Activated CD8-positive, alpha-beta memory T cell treated with anti-CD3 and anti-CD28 coated beads for 48 hours (primary cell): Measurements from ENCODE around the gene NAIP.
"Not testable (repeated sequence)": the region's sequence is repeated elsewhere in the genome, so short reads cannot be mapped to it uniquely, and the experiment has no call there.

Experiments
- DNase-seq, 3 experiments: peaks; one replicate each; pipeline ENCODE4 v3.0.0-alpha.2; 2020; ENCODE audit warnings: low read depth in 2 of 3, low spot score in 2 of 3

Gene NAIP

GRCh38 chr5:71025289-71025953 lies at the start of gene NAIP:
Gene NAIP (minus strand): TSS chr5:71025339. CDS start chr5:71012915, 12,424 bp downstream.
- not testable (repeated sequence) for DNase-seq

- not testable (repeated sequence) for DNase-seq
Observed at GRCh38 chr5:71067262-71067928, 42.3 kb upstream of the NAIP start, which contains the start of gene GTF2H2. Gene GTF2H2 (minus strand): TSS chr5:71067676. CDS start chr5:71062763, 4,913 bp downstream.

GRCh38 chr5:71061322-71061721 lies 36.2 kb upstream of the NAIP start:
- not testable (repeated sequence) for DNase-seq

- not testable (repeated sequence) for DNase-seq
Observed at GRCh38 chr5:71059426-71059825, 34.3 kb upstream of the NAIP start.

GRCh38 chr5:71044808-71045207 lies 19.7 kb upstream of the NAIP start:
- DNase-seq = not testable (repeated sequence)

GRCh38 chr5:71044128-71044527 lies 19.0 kb upstream of the NAIP start:
- not testable (repeated sequence) for DNase-seq

- DNase-seq = not testable (repeated sequence)
Observed at GRCh38 chr5:71031046-71031776, 6.1 kb upstream of the NAIP start.

GRCh38 chr5:71020643-71021042 lies 4.5 kb downstream of the NAIP start:
- DNase-seq = not testable (repeated sequence)

- DNase-seq = not testable (repeated sequence)
Observed at GRCh38 chr5:71018376-71019005, 6.6 kb downstream of the NAIP start.

- no peak for DNase-seq
Observed at GRCh38 chr5:71014176-71014575, 11.0 kb downstream of the NAIP start.

- DNase-seq = no peak
Observed at GRCh38 chr5:71013575-71013974, 11.6 kb downstream of the NAIP start.

GRCh38 chr5:71011194-71011792 lies 13.8 kb downstream of the NAIP start:
- no peak for DNase-seq

- not testable (repeated sequence) for DNase-seq
Observed at GRCh38 chr5:71006983-71007382, 18.2 kb downstream of the NAIP start.

- not testable (repeated sequence) for DNase-seq
Observed at GRCh38 chr5:70984882-70985281, 40.3 kb downstream of the NAIP start.

GRCh38 chr5:70967220-70967619 lies 57.9 kb downstream of the NAIP start:
- not testable (repeated sequence) for DNase-seq

GRCh38 chr5:70964531-70964930 lies 60.6 kb downstream of the NAIP start:
- not testable (repeated sequence) for DNase-seq

GRCh38 chr5:70953068-70953467 lies 72.1 kb downstream of the NAIP start:
- not testable (repeated sequence) for DNase-seq

GRCh38 chr5:70932560-70932959 lies 92.6 kb downstream of the NAIP start:
- not testable (repeated sequence) for DNase-seq

- DNase-seq = not testable (repeated sequence)
Observed at GRCh38 chr5:70931709-70932368, 93.3 kb downstream of the NAIP start.

- not testable (repeated sequence) for DNase-seq
Observed at GRCh38 chr5:70925211-70925562, 100.0 kb downstream of the NAIP start.
